ENCODE measurements around the gene SS18L1. TPM values are rescaled to one million over a fixed set of nuclear protein-coding genes. Genes with fewer than 3 reads are reported as not detected.

SS18L1 gene
- total and polyA plus RNA-seq, 7 donors = 4.9 to 11.7 (median 9.5) TPM

- peak overlapping the region; percentile 71 to 92 (median 90) for H3K4me3 ChIP-seq
- WGBS, 2 donors = 0 to 1% methylated on average over 71 of the region's 71 CpGs
- no peaks in the 10 kb centered on the region for H3K27me3 ChIP-seq
- H3K27ac ChIP-seq = peak overlapping the region; percentile 92 to 97 (median 96)
- H3K4me1 ChIP-seq = peaks cover 0 to 42% (median 36%) of the 10 kb centered on the region in 4 donors
- intact Hi-C loops (cut with DNase I) = loop anchor here (1.0 to 10.0 kb wide), 6 partner anchors 20 to 655 kb away; partner anchors contain the start of genes LSM14B, MRGBP, OSBPL2 and RPS21
- no peaks in the 10 kb centered on the region for H3K9me3 ChIP-seq
- peaks cover 25 to 33% (median 28%) of the 10 kb centered on the region in 4 donors for H3K36me3 ChIP-seq
- TF ChIP-seq CTCF (IDR thresholded peaks at IDR 0.05) (no peak), EP300 (IDR thresholded peaks at IDR 0.05) (no peak), POLR2AphosphoS5 (IDR thresholded peaks at IDR 0.05) (no peak), POLR2A (IDR thresholded peaks at IDR 0.05) (no peak)
- DNase-seq = no peak
Measured at GRCh38 chr20:62142252-62143080, 1.1 kb upstream of the SS18L1 start.

GRCh38 chr20:62143957-62144825, 622 bp downstream of the SS18L1 start:
- Histone ChIP-seq H3K9me3 (no peaks in the 10 kb centered on the region), H3K27ac (peak overlapping the region; percentile 92 to 97 (median 96)), H3K4me3 (peak overlapping the region; percentile 69 to 92 (median 90)), H3K4me1 (peaks cover 0 to 46% (median 36%) of the 10 kb centered on the region in 4 donors), H3K27me3 (no peaks in the 10 kb centered on the region), H3K36me3 (peaks cover 7 to 16% (median 10%) of the 10 kb centered on the region in 4 donors)
- peak in 3 of 4 donors; percentile 59 to 78 (median 64) for TF ChIP-seq POLR2AphosphoS5 (IDR thresholded peaks at IDR 0.05)
- peak in 1 of 2 donors; percentile 40 for TF ChIP-seq POLR2A (IDR thresholded peaks at IDR 0.05)
- TF ChIP-seq EP300 (IDR thresholded peaks at IDR 0.05) = no peak
- WGBS, 2 donors = 1% methylated on average over 104 of the region's 104 CpGs
- DNase-seq = peak; percentile 80
- intact Hi-C loops (cut with DNase I) = loop anchor here (1.0 to 10.0 kb wide), 6 partner anchors 22 to 653 kb away; partner anchors contain the start of genes LSM14B, MRGBP, OSBPL2 and RPS21

- Histone ChIP-seq H3K27ac (no peak overlapping the region), H3K36me3 (peaks cover 0 to under 1% (median 0%) of the 10 kb centered on the region in 4 donors), H3K27me3 (no peaks in the 10 kb centered on the region), H3K4me3 (no peak overlapping the region), H3K9me3 (no peaks in the 10 kb centered on the region), H3K4me1 (peaks cover 0 to 46% (median 33%) of the 10 kb centered on the region in 4 donors)
- DNase-seq = no peak
- intact Hi-C loops (cut with DNase I) = loop anchor here (10.0 kb wide), 1 partner anchor 239 kb away; the partner anchor contains the start of gene RPS21
- no peak for TF ChIP-seq POLR2A (IDR thresholded peaks at IDR 0.05)
- no peak for TF ChIP-seq CTCF (IDR thresholded peaks at IDR 0.05)
- TF ChIP-seq POLR2AphosphoS5 (IDR thresholded peaks at IDR 0.05) = no peak
- no peak for TF ChIP-seq EP300 (IDR thresholded peaks at IDR 0.05)
- 95% methylated on average over 7 of the region's 7 CpGs for WGBS, 2 donors
Measured at GRCh38 chr20:62145688-62146018, 2.1 kb downstream of the SS18L1 start.

- Histone ChIP-seq H3K4me1 (peaks cover 0 to 41% (median 28%) of the 10 kb centered on the region in 4 donors), H3K27ac (no peak overlapping the region), H3K4me3 (no peak overlapping the region), H3K36me3 (no peaks in the 10 kb centered on the region), H3K9me3 (no peaks in the 10 kb centered on the region), H3K27me3 (no peaks in the 10 kb centered on the region)
- no peak for TF ChIP-seq POLR2AphosphoS5 (IDR thresholded peaks at IDR 0.05)
- TF ChIP-seq EP300 (IDR thresholded peaks at IDR 0.05) = no peak
- no peak for TF ChIP-seq CTCF (IDR thresholded peaks at IDR 0.05)
- TF ChIP-seq POLR2A (IDR thresholded peaks at IDR 0.05) = no peak
- no peak for DNase-seq
- intact Hi-C loops (cut with DNase I) = loop anchor here (10.0 kb wide), 1 partner anchor 239 kb away; the partner anchor contains the start of gene RPS21
- 91 to 96% methylated on average over 22 of the region's 22 CpGs for WGBS, 2 donors
Measured at GRCh38 chr20:62146019-62146755, 2.6 kb downstream of the SS18L1 start.
